K562 (cell line): Measurements from ENCODE around the gene MPV17L2. TPM values are rescaled to one million over a fixed set of nuclear protein-coding genes. Genes with fewer than 3 reads are reported as not detected.

Experiments used
- CHD1 ChIP-seq: fragments of 200-600 bp; sonication (generic); IDR thresholded peaks from one replicate; pipeline ENCODE4 v1.6.1; 2012; ENCODE audit warnings: mild to moderate bottlenecking, moderate library complexity, low read length, inconsistent platforms
- E2F8 ChIP-seq: fragments of 450-650 bp; IDR thresholded peaks from 2 replicates; pipeline ENCODE4 v1.7.1; 2018; ENCODE audit warnings: mild to moderate bottlenecking, low read depth; ENCODE audit not compliant: partially characterized antibody
- ETV6 ChIP-seq, 3 experiments: fragments of 150-350 bp in 1 of 3; sonication (generic) in 1 of 3; formaldehyde crosslinking in 1 of 3; IDR thresholded peaks; 2 replicates each; pipeline versions ENCODE4 v1.6.1 to v1.8.0; 2014 to 2022; ENCODE audit warnings: borderline replicate concordance in 2 of 3, low read depth in 2 of 3, antibody characterized with exemption in 1 of 3, low read length in 1 of 3, mild to moderate bottlenecking in 1 of 3, missing genetic modification reagents in 1 of 3
- FOXJ3 ChIP-seq: sonication (generic); formaldehyde crosslinking; IDR thresholded peaks from 2 replicates; pipeline ENCODE4 v1.4.0; 2020; ENCODE audit warnings: mild to moderate bottlenecking, missing genetic modification reagents
- HMG20A ChIP-seq: fragments of 450-650 bp; formaldehyde crosslinking; conservative IDR thresholded peaks from 2 replicates; pipeline ENCODE4 v1.4.0; 2020; ENCODE audit warnings: mild to moderate bottlenecking, mixed read lengths
- KDM2B ChIP-seq: fragments of 250-450 bp; sonication (Bioruptor Pico); IDR thresholded peaks from 2 replicates; pipeline ENCODE4 v1.8.0; 2021; ENCODE audit warnings: mild to moderate bottlenecking, moderate library complexity
- KHSRP ChIP-seq: fragments of 450-650 bp; IDR thresholded peaks from 2 replicates; pipeline ENCODE4 v1.6.1; 2017
- MCM2 ChIP-seq: fragments of 450-650 bp; IDR thresholded peaks from 2 replicates; pipeline ENCODE4 v1.6.1; 2017; ENCODE audit warnings: low read depth, mild to moderate bottlenecking
- MTA1 ChIP-seq: fragments of 450-650 bp; IDR thresholded peaks from 2 replicates; pipeline ENCODE4 v1.6.1; 2017; ENCODE audit warnings: borderline replicate concordance
- MXI1 ChIP-seq: IDR thresholded peaks from 2 replicates; pipeline ENCODE4 v1.6.1; 2011; ENCODE audit warnings: low read depth, mild to moderate bottlenecking, improper control_type of control experiment, low read length
- NRF1 ChIP-seq, 2 experiments: fragments of 450-650 bp; IDR thresholded peaks in 1 of 2; conservative IDR thresholded peaks in 1 of 2; 2 replicates each; pipeline ENCODE4 v1.6.1; 2014; ENCODE audit warnings: mild to moderate bottlenecking in 2 of 2
- PHF21A ChIP-seq: fragments of 450-650 bp; IDR thresholded peaks from 2 replicates; pipeline ENCODE4 v1.6.1; 2017; ENCODE audit warnings: low read depth, borderline replicate concordance
- PRDM10 ChIP-seq: fragments of 450-650 bp; IDR thresholded peaks from 2 replicates; pipeline ENCODE4 v1.6.1; 2018; ENCODE audit not compliant: partially characterized antibody
- RAD21 ChIP-seq, 2 experiments: fragments of 250-450 bp in 1 of 2; fragments of 450-650 bp in 1 of 2; sonication (Bioruptor Pico) in 1 of 2; formaldehyde crosslinking in 1 of 2; IDR thresholded peaks in 1 of 2; conservative IDR thresholded peaks in 1 of 2; 2 replicates each; pipeline versions ENCODE4 v1.4.0 to v1.8.0; 2020 to 2022; ENCODE audit warnings: mild to moderate bottlenecking in 2 of 2, moderate library complexity in 1 of 2
- RBBP5 ChIP-seq: fragments of 200-600 bp; sonication (generic); IDR thresholded peaks from 2 replicates; pipeline ENCODE4 v1.6.1; 2012; ENCODE audit warnings: borderline replicate concordance, mild to moderate bottlenecking, low read length, control low read depth, inconsistent platforms; ENCODE audit not compliant: insufficient read depth, poor library complexity, severe bottlenecking
- TFE3 ChIP-seq: fragments of 450-650 bp; formaldehyde crosslinking; IDR thresholded peaks from 2 replicates; pipeline ENCODE4 v1.4.0; 2020; ENCODE audit warnings: mild to moderate bottlenecking, mixed read lengths
- ZNF146 ChIP-seq: IDR thresholded peaks from one replicate; pipeline ENCODE4 v1.6.1; 2018; ENCODE audit warnings: missing compliant biosample characterization; ENCODE audit not compliant: unreplicated experiment
- ZNF311 ChIP-seq: fragments of 250-450 bp; sonication (Bioruptor Pico); IDR thresholded peaks from 2 replicates; pipeline ENCODE4 v1.4.0; 2020; ENCODE audit warnings: mild to moderate bottlenecking, moderate library complexity
- ZNF583 ChIP-seq: fragments of 250-450 bp; sonication (Bioruptor Pico); IDR thresholded peaks from 2 replicates; pipeline ENCODE4 v1.4.0; 2020
- ZNF75A ChIP-seq: fragments of 450-650 bp; formaldehyde crosslinking; IDR thresholded peaks from 2 replicates; pipeline ENCODE4 v1.4.0; 2020; ENCODE audit warnings: mild to moderate bottlenecking
- ZNF77 ChIP-seq: fragments of 250-450 bp; sonication (Bioruptor Pico); IDR thresholded peaks from 2 replicates; pipeline ENCODE4 v1.5.0; 2020
- polyA plus RNA-seq, 8 experiments: library from polyadenylated mRNA; depleted of rRNA in 4 of 8; stranded (reverse) in 5 of 8; unstranded in 3 of 8; fragments of >200 nt; fragmentation: Nextera tagmentation in 2 of 8; fragmentation: Illumina TruSeq in 1 of 8; extraction: Ambion mirVana in 2 of 8; extraction: Trizol in 1 of 8; gene quantifications; 2 replicates each; pipeline versions ENCODE4 v1.2.1 to v1.2.3, GENCODE V29; 2011 to 2014; ENCODE audit warnings: inconsistent platforms in 1 of 8, missing spikeins in 1 of 8
- total RNA-seq, 7 experiments: library from RNA; depleted of rRNA in 6 of 7; stranded (reverse); fragments of >200 nt in 6 of 7; fragmentation: Illumina TruSeq in 2 of 7; extraction: Trizol in 2 of 7; gene quantifications; 2 replicates each; pipeline versions ENCODE4 v1.2.1 to v1.2.3, GENCODE V29; 2011 to 2021; ENCODE audit warnings: low replicate concordance in 1 of 7

MPV17L2 gene
- total and polyA plus RNA-seq, 9 of the 15 experiments (the other 6 are each of a cell fraction or from before 2014, with no cell fraction given), result 10.6 to 60.2 (median 28.5) TPM

GRCh38 chr19:18239303-18239702 lies 46.3 kb downstream of the MPV17L2 start (continued):
- TF ChIP-seq MXI1 (peak; percentile 68; the same call in 1 of the 2 replicates), ZNF75A (CRISPR knock-in tag) (no peak), KDM2B (no peak), HMG20A (CRISPR knock-in tag) (no peak), MTA1 (no peak), ETV6 (IDR thresholded peaks at IDR 0.05; ENCODE audit: borderline replicate concordance in 1 of 2, low read depth in 2 of 2, low read length in 1 of 2) (no peak), ETV6 (CRISPR knock-in tag; IDR thresholded peaks at IDR 0.05; ENCODE audit: borderline replicate concordance) (peak; percentile 46; the same call in 1 of the 2 replicates), ZNF77 (no peak), RAD21 (CRISPR knock-in tag; conservative IDR thresholded peaks at IDR 0.05 in 1 of 2, IDR thresholded peaks at IDR 0.05 in 1 of 2) (no peak), TFE3 (CRISPR knock-in tag) (no peak), NRF1 (conservative IDR thresholded peaks at IDR 0.05 in 1 of 2, IDR thresholded peaks at IDR 0.05 in 1 of 2) (no peak), E2F8 (no peak), PRDM10 (no peak), ZNF311 (no peak), MCM2 (no peak), CHD1 (no peak), ZNF146 (CRISPR knock-in tag) (no peak), PHF21A (no peak), FOXJ3 (CRISPR knock-in tag) (no peak), RBBP5 (no peak), KHSRP (no peak), ZNF583 (CRISPR knock-in tag) (no peak)
